ENCODE measurements around the gene STK24.
"Not testable (repeated sequence)": the region's sequence is repeated elsewhere in the genome, so short reads cannot be mapped to it uniquely, and the experiment has no call there.

The STK24 gene

GRCh38 chr13:98422046-98422445 lies 154.9 kb downstream of the STK24 start:
- no peak overlapping the region for H3K4me3 ChIP-seq (ENCODE audit: low read depth, low read length)
- no peak for DNase-seq (ENCODE audit: low read depth, low spot score)
- no peak for TF ChIP-seq CTCF (IDR thresholded peaks at IDR 0.05; ENCODE audit: low read depth, low read length)
- in situ Hi-C loops (cut with HindIII; ENCODE audit: low sequenced_read_pairs) = no loop called here

GRCh38 chr13:98420554-98421175 lies 156.2 kb downstream of the STK24 start:
- no peak for DNase-seq (ENCODE audit: low read depth, low spot score)
- in situ Hi-C loops (cut with HindIII; ENCODE audit: low sequenced_read_pairs) = no loop called here
- no peak overlapping the region for H3K4me3 ChIP-seq (ENCODE audit: low read depth, low read length)
- TF ChIP-seq CTCF (IDR thresholded peaks at IDR 0.05; ENCODE audit: low read depth, low read length) = no peak

- no peak overlapping the region for H3K4me3 ChIP-seq (ENCODE audit: low read depth, low read length)
- no peak for DNase-seq (ENCODE audit: low read depth, low spot score)
- TF ChIP-seq CTCF (IDR thresholded peaks at IDR 0.05; ENCODE audit: low read depth, low read length) = no peak
- in situ Hi-C loops (cut with HindIII; ENCODE audit: low sequenced_read_pairs) = no loop called here
Measured at GRCh38 chr13:98419786-98420553, 156.9 kb downstream of the STK24 start.

- no peak for DNase-seq (ENCODE audit: low read depth, low spot score)
- in situ Hi-C loops (cut with HindIII; ENCODE audit: low sequenced_read_pairs) = no loop called here
- H3K4me3 ChIP-seq (ENCODE audit: low read depth, low read length) = no peak overlapping the region
- no peak for TF ChIP-seq CTCF (IDR thresholded peaks at IDR 0.05; ENCODE audit: low read depth, low read length)
Measured at GRCh38 chr13:98416408-98416807, 160.5 kb downstream of the STK24 start.

GRCh38 chr13:98415326-98416070 lies 161.4 kb downstream of the STK24 start:
- no peak for DNase-seq (ENCODE audit: low read depth, low spot score)
- in situ Hi-C loops (cut with HindIII; ENCODE audit: low sequenced_read_pairs) = no loop called here
- H3K4me3 ChIP-seq (ENCODE audit: low read depth, low read length) = no peak overlapping the region
- TF ChIP-seq CTCF (IDR thresholded peaks at IDR 0.05; ENCODE audit: low read depth, low read length) = no peak

- TF ChIP-seq CTCF (IDR thresholded peaks at IDR 0.05; ENCODE audit: low read depth, low read length) = no peak
- no peak overlapping the region for H3K4me3 ChIP-seq (ENCODE audit: low read depth, low read length)
- in situ Hi-C loops (cut with HindIII; ENCODE audit: low sequenced_read_pairs) = no loop called here
- no peak for DNase-seq (ENCODE audit: low read depth, low spot score)
Measured at GRCh38 chr13:98413796-98414195, 163.1 kb downstream of the STK24 start.

- in situ Hi-C loops (cut with HindIII; ENCODE audit: low sequenced_read_pairs); H3K4me3 ChIP-seq (ENCODE audit: low read depth, low read length): not testable (repeated sequence)
Measured at GRCh38 chr13:98413278-98413677, 163.6 kb downstream of the STK24 start.

More at GRCh38 chr13:98413278-98413677, 163.6 kb downstream of the STK24 start:
- not testable (repeated sequence) for DNase-seq (ENCODE audit: low read depth, low spot score)
